Spleen (tissue), 7 donors: ENCODE measurements around the gene ABCD2.
"Not testable (repeated sequence)": the region's sequence is repeated elsewhere in the genome, so short reads cannot be mapped to it uniquely, and the experiment has no call there.

ENCODE experiments used
- POLR2A ChIP-seq, 3 donors: fragments of 450-650 bp; IDR thresholded peaks; one replicate each; pipeline ENCODE4 v1.5.1; 2017; ENCODE audit warnings: antibody characterized with exemption in 3 of 3, mild to moderate bottlenecking in 1 of 3
- POLR2AphosphoS5 ChIP-seq, 3 donors: sonication (generic); formaldehyde crosslinking; IDR thresholded peaks; one replicate each; pipeline ENCODE4 v1.5.1; 2017; ENCODE audit warnings: antibody characterized with exemption in 3 of 3
- TF ChIP-seq, protein P1 (sequence below), 11 experiments: fragments of 200-600 bp in 7 of 11; fragments of 450-650 bp in 4 of 11; sonication (generic) in 4 of 11; IDR thresholded peaks in 8 of 11; conservative IDR thresholded peaks in 3 of 11; 1 replicate in 7 of 11; 2 replicates in 4 of 11; pipeline versions ENCODE4 v1.4.0 to v1.8.0; 2016 to 2021; ENCODE audit warnings: antibody characterized with exemption in 11 of 11, inconsistent platforms in 4 of 11, mild to moderate bottlenecking in 1 of 11
- donor health status: DM: no; HTN: no; CAD: no; lungs with moderate emphysema.
- donor health status: DM: no; HTN: no; CAD: no.
- donor health status: DM: no; HTN: no; CAD: no.

DNA sequence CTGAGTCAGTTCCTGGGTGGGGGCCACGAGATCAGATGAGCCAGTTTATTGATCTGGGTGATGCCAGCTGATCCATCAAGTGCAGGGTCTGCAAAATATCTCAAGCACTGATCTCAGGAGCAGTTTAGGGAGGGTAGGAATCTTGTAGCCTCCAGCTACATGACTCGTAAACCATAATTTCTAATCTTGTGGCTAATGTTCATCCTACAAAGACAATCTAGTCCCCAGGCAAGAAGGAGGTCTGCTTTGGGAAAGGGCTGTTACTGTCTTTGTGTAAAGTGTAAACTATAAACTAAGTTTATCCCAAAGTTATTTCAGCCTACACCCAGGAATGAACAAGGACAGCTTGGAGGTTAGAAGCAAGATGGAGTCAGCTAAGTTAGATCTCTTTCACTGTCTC is 75.4 kb downstream of the ABCD2 start:
- TF ChIP-seq, protein P1, sequence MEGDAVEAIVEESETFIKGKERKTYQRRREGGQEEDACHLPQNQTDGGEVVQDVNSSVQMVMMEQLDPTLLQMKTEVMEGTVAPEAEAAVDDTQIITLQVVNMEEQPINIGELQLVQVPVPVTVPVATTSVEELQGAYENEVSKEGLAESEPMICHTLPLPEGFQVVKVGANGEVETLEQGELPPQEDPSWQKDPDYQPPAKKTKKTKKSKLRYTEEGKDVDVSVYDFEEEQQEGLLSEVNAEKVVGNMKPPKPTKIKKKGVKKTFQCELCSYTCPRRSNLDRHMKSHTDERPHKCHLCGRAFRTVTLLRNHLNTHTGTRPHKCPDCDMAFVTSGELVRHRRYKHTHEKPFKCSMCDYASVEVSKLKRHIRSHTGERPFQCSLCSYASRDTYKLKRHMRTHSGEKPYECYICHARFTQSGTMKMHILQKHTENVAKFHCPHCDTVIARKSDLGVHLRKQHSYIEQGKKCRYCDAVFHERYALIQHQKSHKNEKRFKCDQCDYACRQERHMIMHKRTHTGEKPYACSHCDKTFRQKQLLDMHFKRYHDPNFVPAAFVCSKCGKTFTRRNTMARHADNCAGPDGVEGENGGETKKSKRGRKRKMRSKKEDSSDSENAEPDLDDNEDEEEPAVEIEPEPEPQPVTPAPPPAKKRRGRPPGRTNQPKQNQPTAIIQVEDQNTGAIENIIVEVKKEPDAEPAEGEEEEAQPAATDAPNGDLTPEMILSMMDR (IDR thresholded peaks at IDR 0.05 in 8 of 11, conservative IDR thresholded peaks at IDR 0.05 in 3 of 11): not testable (repeated sequence)
- TF ChIP-seq POLR2A, POLR2AphosphoS5 (IDR thresholded peaks at IDR 0.05): not testable (repeated sequence)
